H9 (cell line): ENCODE measurements around the gene ZNF423. TPM values are rescaled to one million over a fixed set of nuclear protein-coding genes. Genes with fewer than 3 reads are reported as not detected.

ENCODE experiments used
- DNase-seq: peaks from one replicate; pipeline ENCODE4 v3.0.0-alpha.2; 2017
- H2AFZ ChIP-seq: one replicate; pipeline ENCODE4 v1.6.1; 2013; ENCODE audit warnings: mild to moderate bottlenecking, low read length, control low read depth, moderate library complexity
- H2AK5ac ChIP-seq: 2 replicates; pipeline ENCODE4 v1.6.1; 2013; ENCODE audit warnings: low read length, control low read depth, mixed read lengths; ENCODE audit not compliant: insufficient read length
- H2BK120ac ChIP-seq: one replicate; pipeline ENCODE4 v1.6.1; 2013; ENCODE audit warnings: low read depth, mild to moderate bottlenecking, low read length, control low read depth, inconsistent platforms; ENCODE audit not compliant: poor library complexity, severe bottlenecking
- H2BK12ac ChIP-seq: 2 replicates; pipeline ENCODE4 v1.6.1; 2013; ENCODE audit warnings: low read length, control low read depth, mixed read lengths, low read depth; ENCODE audit not compliant: insufficient read length
- H2BK15ac ChIP-seq: 2 replicates; pipeline ENCODE4 v1.6.1; 2013; ENCODE audit warnings: low read depth, low read length, control low read depth
- H2BK20ac ChIP-seq: one replicate; pipeline ENCODE4 v1.6.1; 2013; ENCODE audit warnings: low read depth, mild to moderate bottlenecking, low read length, control low read depth, inconsistent platforms; ENCODE audit not compliant: poor library complexity, severe bottlenecking
- H2BK5ac ChIP-seq: 2 replicates; pipeline ENCODE4 v1.6.1; 2013; ENCODE audit warnings: low read length, control low read depth, mixed read lengths; ENCODE audit not compliant: insufficient read length
- H3K14ac ChIP-seq: 2 replicates; pipeline ENCODE4 v1.6.1; 2013; ENCODE audit warnings: low read length, control low read depth; ENCODE audit not compliant: insufficient read depth
- H3K18ac ChIP-seq: 2 replicates; pipeline ENCODE4 v1.6.1; 2013; ENCODE audit warnings: low read depth, mild to moderate bottlenecking, mixed read lengths, low read length, control low read depth; ENCODE audit not compliant: insufficient read length
- H3K23ac ChIP-seq: 2 replicates; pipeline ENCODE4 v1.6.1; 2013; ENCODE audit warnings: low read length, control low read depth, mixed read lengths, low read depth; ENCODE audit not compliant: insufficient read length
- H3K23me2 ChIP-seq: 2 replicates; pipeline ENCODE4 v1.6.1; 2013; ENCODE audit warnings: low read depth, mild to moderate bottlenecking, mixed read lengths, low read length, control low read depth; ENCODE audit not compliant: insufficient read length, poor library complexity, severe bottlenecking
- H3K27ac ChIP-seq: 2 replicates; pipeline ENCODE4 v1.5.1; 2013; ENCODE audit warnings: low read length, control low read depth, mixed read lengths, low read depth; ENCODE audit not compliant: insufficient read length
- H3K27me3 ChIP-seq: 2 replicates; pipeline ENCODE4 v1.6.1; 2013; ENCODE audit warnings: low read length, control low read depth, inconsistent platforms; ENCODE audit not compliant: insufficient read depth
- H3K4ac ChIP-seq: 2 replicates; pipeline ENCODE4 v1.6.1; 2013; ENCODE audit warnings: low read depth, mild to moderate bottlenecking, control low read depth, inconsistent platforms, low read length, moderate library complexity
- H3K4me1 ChIP-seq: 2 replicates; pipeline ENCODE4 v1.6.1; 2013; ENCODE audit warnings: low read length, control low read depth, inconsistent platforms; ENCODE audit not compliant: insufficient read depth
- H3K4me2 ChIP-seq: 2 replicates; pipeline ENCODE4 v1.6.1; 2013; ENCODE audit warnings: low read length, control low read depth, mixed read lengths; ENCODE audit not compliant: insufficient read length, insufficient read depth
- H3K56ac ChIP-seq: 2 replicates; pipeline ENCODE4 v1.6.1; 2013; ENCODE audit warnings: low read depth, mild to moderate bottlenecking, mixed read lengths, low read length, control low read depth; ENCODE audit not compliant: insufficient read length
- H3K79me1 ChIP-seq: 2 replicates; pipeline ENCODE4 v1.6.1; 2013; ENCODE audit warnings: low read depth, mild to moderate bottlenecking, moderate library complexity, low read length, control low read depth, inconsistent platforms; ENCODE audit not compliant: insufficient read depth, poor library complexity, severe bottlenecking
- H3K79me2 ChIP-seq: 2 replicates; pipeline ENCODE4 v1.6.1; 2013; ENCODE audit warnings: low read length, control low read depth, inconsistent platforms; ENCODE audit not compliant: insufficient read depth
- H3K9ac ChIP-seq: 2 replicates; pipeline ENCODE4 v1.6.1; 2013; ENCODE audit warnings: low read length, control low read depth, mixed read lengths; ENCODE audit not compliant: insufficient read length; ENCODE audit errors: extremely low read depth
- H3K9me3 ChIP-seq: one replicate; pipeline ENCODE4 v1.6.1; 2013; ENCODE audit warnings: low read depth, low read length, inconsistent platforms; ENCODE audit not compliant: control insufficient read depth
- H3T11ph ChIP-seq: one replicate; pipeline ENCODE4 v1.6.1; 2013; ENCODE audit warnings: mild to moderate bottlenecking, low read length, control low read depth, inconsistent platforms
- H4K20me1 ChIP-seq: one replicate; pipeline ENCODE4 v1.6.1; 2013; ENCODE audit not compliant: control insufficient read depth, insufficient read length, insufficient read depth
- H4K5ac ChIP-seq: 2 replicates; pipeline ENCODE4 v1.6.1; 2013; ENCODE audit warnings: low read depth, mild to moderate bottlenecking, mixed read lengths, low read length, control low read depth; ENCODE audit not compliant: insufficient read length
- H4K8ac ChIP-seq: replicated peaks from 2 replicates; pipeline ENCODE4 v1.6.1; 2013; ENCODE audit warnings: low read length, control low read depth, mixed read lengths, low read depth; ENCODE audit not compliant: insufficient read length
- H4K91ac ChIP-seq: 2 replicates; pipeline ENCODE4 v1.6.1; 2013; ENCODE audit warnings: low read depth, mild to moderate bottlenecking, moderate library complexity, mixed read lengths, low read length, control low read depth; ENCODE audit not compliant: insufficient read length
- H3K27ac Mint-ChIP-seq, 3 experiments: 2 replicates in 2 of 3; 3 replicates in 1 of 3; pipeline ENCODE4 v1.8.0; 2020 to 2021; ENCODE audit warnings: mixed read lengths in 3 of 3, mild to moderate bottlenecking in 1 of 3, moderate library complexity in 1 of 3
- H3K27me3 Mint-ChIP-seq: 2 replicates; pipeline ENCODE4 v1.8.0; 2021; ENCODE audit warnings: low read depth, mild to moderate bottlenecking, moderate library complexity, mixed read lengths
- H3K36me3 Mint-ChIP-seq, 3 experiments: 2 replicates in 2 of 3; 3 replicates in 1 of 3; pipeline ENCODE4 v1.8.0; 2020 to 2021; ENCODE audit warnings: low read depth in 3 of 3, mixed read lengths in 3 of 3; ENCODE audit not compliant: insufficient read depth in 1 of 3
- H3K4me1 Mint-ChIP-seq, 2 experiments: 2 replicates each; pipeline ENCODE4 v1.8.0; 2020; ENCODE audit warnings: mixed read lengths in 2 of 2
- H3K4me3 Mint-ChIP-seq, 2 experiments: 2 replicates in 1 of 2; 3 replicates in 1 of 2; pipeline ENCODE4 v1.8.0; 2020 to 2021; ENCODE audit warnings: mild to moderate bottlenecking in 2 of 2, mixed read lengths in 2 of 2, moderate library complexity in 1 of 2
- H3K9me3 Mint-ChIP-seq, 2 experiments: 2 replicates in 1 of 2; 3 replicates in 1 of 2; pipeline ENCODE4 v1.8.0; 2020; ENCODE audit warnings: mild to moderate bottlenecking in 2 of 2, mixed read lengths in 2 of 2, moderate library complexity in 1 of 2
- CTCF ChIP-seq: fragments of 200-600 bp; sonication (generic); conservative IDR thresholded peaks from 3 replicates; pipeline ENCODE4 v1.8.0; 2021; ENCODE audit warnings: antibody characterized with exemption, mild to moderate bottlenecking
- WGBS: extraction: QIAGEN DNeasy Blood & Tissue Kit; methylation state at CpG from one replicate; pipeline ENCODE4 v1.1.7; 2013; ENCODE audit warnings: missing lambda C conversion rate, low lambda C conversion rate, mixed read lengths; ENCODE audit not compliant: insufficient read length; ENCODE audit errors: extremely low coverage; 5-methylcytosine and 5-hydroxymethylcytosine counted together
- total RNA-seq: library from RNA; stranded (reverse); gene quantifications from 2 replicates; pipeline ENCODE4 v1.2.1, GENCODE V29; 2021

The ZNF423 gene
- total RNA-seq, 1 experiment from 2014 or later, result 51.5 TPM

- no peak overlapping the region for H3K4ac ChIP-seq
- H4K8ac ChIP-seq, result no peak overlapping the region
- no peak overlapping the region for H3T11ph ChIP-seq
- no peak overlapping the region for H4K5ac ChIP-seq
- no peak overlapping the region for H3K23ac ChIP-seq
- no peak overlapping the region for H2BK120ac ChIP-seq
- no peaks in the 10 kb centered on the region for H3K27me3 Mint-ChIP-seq
- no peak overlapping the region for H2BK12ac ChIP-seq
- no peak overlapping the region for H3K14ac ChIP-seq
- H4K20me1 ChIP-seq, result no peaks in the 10 kb centered on the region
- H3K4me3 Mint-ChIP-seq, result no peak overlapping the region
- peaks cover 9% of the 10 kb centered on the region for H3K4me1 ChIP-seq
- no peak overlapping the region for H2BK20ac ChIP-seq
- H3K56ac ChIP-seq, result no peak overlapping the region
- no CpG with 5 or more reads among the region's 8 CpGs for WGBS
- no peaks in the 10 kb centered on the region for H3K9me3 Mint-ChIP-seq
- no peak overlapping the region for H3K4me2 ChIP-seq
- no peak overlapping the region for H2BK15ac ChIP-seq
- H3K18ac ChIP-seq, result no peak overlapping the region
- no peak overlapping the region for H3K27ac ChIP-seq
- H2AK5ac ChIP-seq, result no peak overlapping the region
- H3K36me3 Mint-ChIP-seq, result peaks cover 0 to 30% (median 4%) of the 10 kb centered on the region in 3 experiments; a peak in 4 of 7 replicates
- H3K4me1 Mint-ChIP-seq, result peaks cover 29 to 40% of the 10 kb centered on the region in 2 experiments
- DNase-seq, result no peak
- H2AFZ ChIP-seq, result no peak overlapping the region
- no peaks in the 10 kb centered on the region for H3K27me3 ChIP-seq
- H2BK5ac ChIP-seq, result no peak overlapping the region
- no peak for TF ChIP-seq CTCF
- no peaks in the 10 kb centered on the region for H3K79me1 ChIP-seq
- no peaks in the 10 kb centered on the region for H3K9me3 ChIP-seq
- H4K91ac ChIP-seq, result no peak overlapping the region
- no peaks in the 10 kb centered on the region for H3K23me2 ChIP-seq
- H3K9ac ChIP-seq, result no peak overlapping the region
- H3K79me2 ChIP-seq, result peaks cover 4% of the 10 kb centered on the region; the same call in 1 of the 2 replicates
- peak overlapping the region; percentile 34 to 92 (median 74); a peak in 3 of 7 replicates for H3K27ac Mint-ChIP-seq
Observed at GRCh38 chr16:49816875-49817274, 39.0 kb downstream of the ZNF423 start.
